ENCODE data around the gene ZP1.

The ZP1 gene

GRCh38 chr11:60858731-60859464, 8.4 kb upstream of the ZP1 start:
- peak; percentile 33 for ATAC-seq

GRCh38 chr11:60859616-60860250, 7.6 kb upstream of the ZP1 start:
- no peak for ATAC-seq

More at GRCh38 chr11:60858731-60859464, 8.4 kb upstream of the ZP1 start:
- DNase-seq = no peak

GRCh38 chr11:60860943-60861342, 6.4 kb upstream of the ZP1 start:
- no peak for ATAC-seq
- no peak for DNase-seq

More at GRCh38 chr11:60859616-60860250, 7.6 kb upstream of the ZP1 start:
- DNase-seq = no peak

GRCh38 chr11:60862171-60862570, 5.2 kb upstream of the ZP1 start:
- DNase-seq = no peak
- no peak for ATAC-seq

- DNase-seq (no peak), ATAC-seq (no peak)
Observed at GRCh38 chr11:60863550-60864521, 3.5 kb upstream of the ZP1 start.

- no peak for ATAC-seq
Observed at GRCh38 chr11:60864856-60865513, 2.4 kb upstream of the ZP1 start.

GRCh38 chr11:60867871-60868681, 734 bp downstream of the ZP1 start:
- ATAC-seq (no peak), DNase-seq (no peak)

More at GRCh38 chr11:60864856-60865513, 2.4 kb upstream of the ZP1 start:
- no peak for DNase-seq

GRCh38 chr11:60868682-60869450, 1.5 kb downstream of the ZP1 start:
- ATAC-seq = no peak
- DNase-seq = no peak

- ATAC-seq = no peak
- no peak for DNase-seq
Observed at GRCh38 chr11:60869451-60869825, 2.1 kb downstream of the ZP1 start.

GRCh38 chr11:60870276-60870675, 2.9 kb downstream of the ZP1 start:
- no peak for ATAC-seq

GRCh38 chr11:60870733-60871377, 3.5 kb downstream of the ZP1 start:
- DNase-seq = no peak
- ATAC-seq = peak; percentile 57

More at GRCh38 chr11:60870276-60870675, 2.9 kb downstream of the ZP1 start:
- DNase-seq = no peak

GRCh38 chr11:60871378-60872061, 4.2 kb downstream of the ZP1 start:
- peak; percentile 17 for ATAC-seq
- no peak for DNase-seq

- no peak for DNase-seq
- no peak for ATAC-seq
Observed at GRCh38 chr11:60872124-60872960, 5.0 kb downstream of the ZP1 start.

- ATAC-seq (no peak), DNase-seq (no peak)
Observed at GRCh38 chr11:60872961-60873524, 5.7 kb downstream of the ZP1 start.

GRCh38 chr11:60873533-60873932, 6.2 kb downstream of the ZP1 start:
- ATAC-seq (no peak), DNase-seq (no peak)

- DNase-seq (no peak), ATAC-seq (no peak)
Observed at GRCh38 chr11:60874421-60875365, 7.4 kb downstream of the ZP1 start.
